Upper lobe of left lung (tissue), 4 donors: ENCODE results near the gene FOXN3.

ENCODE experiments used
- EP300 ChIP-seq, 4 donors: sonication (generic); formaldehyde crosslinking; IDR thresholded peaks; one replicate each; pipeline ENCODE4 v1.5.1; 2017; ENCODE audit warnings: antibody characterized with exemption in 4 of 4, control low read depth in 2 of 4
- POLR2A ChIP-seq, 4 donors: fragments of 450-650 bp; IDR thresholded peaks; one replicate each; pipeline ENCODE4 v1.5.1; 2016 to 2017; ENCODE audit warnings: antibody characterized with exemption in 4 of 4, mild to moderate bottlenecking in 2 of 4
- POLR2AphosphoS5 ChIP-seq, 2 donors: sonication (generic); formaldehyde crosslinking; IDR thresholded peaks; one replicate each; pipeline ENCODE4 v1.5.1; 2017; ENCODE audit warnings: antibody characterized with exemption in 2 of 2
- TF ChIP-seq, protein P1 (sequence below), 6 experiments: fragments of 450-650 bp in 4 of 6; fragments of 200-600 bp in 2 of 6; sonication (generic) in 2 of 6; IDR thresholded peaks; one replicate each; pipeline ENCODE4 v1.5.1; 2016 to 2019; ENCODE audit warnings: antibody characterized with exemption in 6 of 6

DNA sequence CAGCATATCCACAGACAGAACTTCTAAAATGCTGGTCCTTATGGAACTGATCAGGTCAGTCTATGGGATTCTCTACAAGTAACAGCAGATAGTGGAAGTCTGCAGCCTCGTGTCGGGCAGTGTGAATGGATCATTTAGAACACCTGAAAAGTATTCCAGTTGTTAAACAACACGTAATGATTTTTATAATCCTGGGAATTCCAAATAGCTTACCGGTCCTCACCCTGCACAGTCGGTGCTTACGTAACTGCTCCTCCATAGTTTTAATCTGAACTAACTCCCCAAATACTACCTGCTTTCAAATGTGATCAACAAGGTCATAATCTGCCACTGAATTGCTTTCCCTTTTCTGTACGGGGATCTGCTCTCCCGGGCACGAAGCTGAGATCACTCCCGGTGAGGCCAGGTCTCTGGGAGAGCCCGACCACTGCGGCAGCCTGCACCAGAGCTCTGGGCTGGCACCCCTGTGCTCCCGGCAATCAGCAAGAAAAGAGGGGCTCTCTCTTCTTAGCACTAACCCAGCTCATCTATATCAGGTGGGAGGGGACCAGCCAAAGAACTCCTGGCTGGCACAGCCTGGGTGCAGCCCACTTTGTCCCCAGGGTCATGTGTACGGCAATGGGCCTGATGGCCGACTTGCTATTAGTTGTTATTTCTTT is 157.0 kb downstream of the FOXN3 start:
- TF ChIP-seq EP300 (IDR thresholded peaks at IDR 0.05) (no peak), POLR2A (IDR thresholded peaks at IDR 0.05) (no peak), POLR2AphosphoS5 (IDR thresholded peaks at IDR 0.05) (no peak)
- TF ChIP-seq, protein P1, sequence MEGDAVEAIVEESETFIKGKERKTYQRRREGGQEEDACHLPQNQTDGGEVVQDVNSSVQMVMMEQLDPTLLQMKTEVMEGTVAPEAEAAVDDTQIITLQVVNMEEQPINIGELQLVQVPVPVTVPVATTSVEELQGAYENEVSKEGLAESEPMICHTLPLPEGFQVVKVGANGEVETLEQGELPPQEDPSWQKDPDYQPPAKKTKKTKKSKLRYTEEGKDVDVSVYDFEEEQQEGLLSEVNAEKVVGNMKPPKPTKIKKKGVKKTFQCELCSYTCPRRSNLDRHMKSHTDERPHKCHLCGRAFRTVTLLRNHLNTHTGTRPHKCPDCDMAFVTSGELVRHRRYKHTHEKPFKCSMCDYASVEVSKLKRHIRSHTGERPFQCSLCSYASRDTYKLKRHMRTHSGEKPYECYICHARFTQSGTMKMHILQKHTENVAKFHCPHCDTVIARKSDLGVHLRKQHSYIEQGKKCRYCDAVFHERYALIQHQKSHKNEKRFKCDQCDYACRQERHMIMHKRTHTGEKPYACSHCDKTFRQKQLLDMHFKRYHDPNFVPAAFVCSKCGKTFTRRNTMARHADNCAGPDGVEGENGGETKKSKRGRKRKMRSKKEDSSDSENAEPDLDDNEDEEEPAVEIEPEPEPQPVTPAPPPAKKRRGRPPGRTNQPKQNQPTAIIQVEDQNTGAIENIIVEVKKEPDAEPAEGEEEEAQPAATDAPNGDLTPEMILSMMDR (IDR thresholded peaks at IDR 0.05) = no peak
